ENCODE results near the gene TRPM7.

TRPM7 gene

DNA sequence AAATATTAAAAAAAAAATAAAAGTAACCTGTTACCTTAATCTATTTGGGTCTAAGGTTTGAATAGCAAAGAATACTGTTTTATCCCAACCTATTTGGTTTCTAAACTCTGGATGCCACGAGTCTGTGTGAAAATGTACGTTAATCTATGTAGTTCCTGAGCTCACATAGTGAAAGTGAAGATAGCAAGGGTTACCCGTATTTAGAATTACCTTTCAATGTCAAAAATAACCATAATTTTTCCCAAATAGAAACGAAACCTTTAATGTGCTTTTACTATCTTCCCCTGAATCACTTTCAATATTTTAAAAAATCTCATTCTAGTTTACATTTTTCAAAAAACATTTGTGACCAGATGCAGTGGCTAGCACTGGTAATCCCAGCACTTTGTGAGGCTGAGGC, 134.4 kb downstream of the TRPM7 start:
- Histone ChIP-seq H2AFZ (no peak overlapping the region), H3K36me3 (ENCODE audit: control insufficient read depth, insufficient read depth, low read length) (no peaks in the 10 kb centered on the region)

DNA sequence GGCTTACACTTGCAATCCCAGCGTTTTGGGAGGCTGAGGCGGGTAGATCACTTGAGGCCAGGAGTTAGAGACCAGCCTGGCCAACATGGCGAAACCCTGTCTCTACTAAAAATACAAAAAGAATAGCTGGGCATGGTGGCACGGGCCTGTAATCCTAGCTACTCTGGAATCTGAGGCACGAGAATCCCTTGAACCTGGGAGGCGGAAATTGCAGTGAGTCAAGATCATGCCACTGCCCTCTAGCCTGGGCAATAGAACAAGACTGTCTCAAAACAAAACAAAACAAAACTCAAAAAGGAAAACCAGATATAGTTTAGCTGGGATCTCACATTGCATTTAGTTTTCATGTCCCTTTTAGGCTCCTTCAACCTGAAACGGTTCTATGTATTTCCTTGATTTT, 137.3 kb downstream of the TRPM7 start:
- no peak overlapping the region for H3K4me2 ChIP-seq (ENCODE audit: low read length)
- no peaks in the 10 kb centered on the region for H3K4me1 ChIP-seq
- H3K79me2 ChIP-seq: no peaks in the 10 kb centered on the region
- no peak overlapping the region for H3K4me3 ChIP-seq (ENCODE audit: low read depth, low read length)
- H3K27me3 ChIP-seq (ENCODE audit: control insufficient read depth, insufficient read depth, low read length): no peaks in the 10 kb centered on the region
- H3K36me3 ChIP-seq (ENCODE audit: control insufficient read depth, insufficient read depth, low read length): no peaks in the 10 kb centered on the region
- TF ChIP-seq, protein P1, sequence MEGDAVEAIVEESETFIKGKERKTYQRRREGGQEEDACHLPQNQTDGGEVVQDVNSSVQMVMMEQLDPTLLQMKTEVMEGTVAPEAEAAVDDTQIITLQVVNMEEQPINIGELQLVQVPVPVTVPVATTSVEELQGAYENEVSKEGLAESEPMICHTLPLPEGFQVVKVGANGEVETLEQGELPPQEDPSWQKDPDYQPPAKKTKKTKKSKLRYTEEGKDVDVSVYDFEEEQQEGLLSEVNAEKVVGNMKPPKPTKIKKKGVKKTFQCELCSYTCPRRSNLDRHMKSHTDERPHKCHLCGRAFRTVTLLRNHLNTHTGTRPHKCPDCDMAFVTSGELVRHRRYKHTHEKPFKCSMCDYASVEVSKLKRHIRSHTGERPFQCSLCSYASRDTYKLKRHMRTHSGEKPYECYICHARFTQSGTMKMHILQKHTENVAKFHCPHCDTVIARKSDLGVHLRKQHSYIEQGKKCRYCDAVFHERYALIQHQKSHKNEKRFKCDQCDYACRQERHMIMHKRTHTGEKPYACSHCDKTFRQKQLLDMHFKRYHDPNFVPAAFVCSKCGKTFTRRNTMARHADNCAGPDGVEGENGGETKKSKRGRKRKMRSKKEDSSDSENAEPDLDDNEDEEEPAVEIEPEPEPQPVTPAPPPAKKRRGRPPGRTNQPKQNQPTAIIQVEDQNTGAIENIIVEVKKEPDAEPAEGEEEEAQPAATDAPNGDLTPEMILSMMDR (IDR thresholded peaks at IDR 0.05): no peak
- H3K27ac ChIP-seq: no peak overlapping the region
- no peaks in the 10 kb centered on the region for H3K9me3 ChIP-seq (ENCODE audit: control insufficient read depth, low read length)
- no peak overlapping the region for H3K9ac ChIP-seq
- no peak overlapping the region for H2AFZ ChIP-seq

More for the DNA sequence above, 134.4 kb downstream of the TRPM7 start:
- Histone ChIP-seq H3K9me3 (ENCODE audit: control insufficient read depth, low read length) (no peaks in the 10 kb centered on the region), H3K9ac (no peak overlapping the region), H3K4me1 (no peaks in the 10 kb centered on the region), H3K79me2 (no peaks in the 10 kb centered on the region), H3K27me3 (ENCODE audit: control insufficient read depth, insufficient read depth, low read length) (no peaks in the 10 kb centered on the region), H3K4me2 (ENCODE audit: low read length) (no peak overlapping the region), H3K4me3 (ENCODE audit: low read depth, low read length) (no peak overlapping the region), H3K27ac (no peak overlapping the region)
- TF ChIP-seq, protein P1 (IDR thresholded peaks at IDR 0.05): no peak

DNA sequence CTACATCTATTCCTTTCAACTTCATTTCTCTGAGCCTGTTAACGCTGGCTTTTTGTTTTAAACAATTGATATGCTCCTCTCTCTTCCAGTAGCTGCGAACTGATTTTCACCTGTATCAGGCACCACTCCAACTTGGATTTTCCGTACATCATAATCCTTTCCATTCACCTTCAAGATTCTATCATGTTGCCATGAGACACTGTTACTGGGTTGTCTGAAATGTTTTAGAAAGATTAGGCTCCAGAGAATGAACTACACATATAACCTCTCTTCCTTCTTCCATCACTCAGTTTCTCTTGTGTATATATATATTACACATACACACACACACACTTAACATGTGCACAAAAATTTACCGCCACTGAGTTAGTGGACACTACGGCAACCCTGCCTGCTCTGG, 140.0 kb downstream of the TRPM7 start, which contains the start of gene USP50:
USP50 (minus strand) TSS at position 101 of the 400 bp plus-strand sequence. CDS start 141 bp downstream, outside the sequence.
- Histone ChIP-seq H3K36me3 (ENCODE audit: control insufficient read depth, insufficient read depth, low read length) (no peaks in the 10 kb centered on the region), H3K4me2 (ENCODE audit: low read length) (no peak within 1 kb of the TSS), H3K4me3 (ENCODE audit: low read depth, low read length) (no peak within 1 kb of the TSS), H3K27ac (no peak within 1 kb of the TSS), H3K4me1 (no peaks in the 10 kb centered on the region), H2AFZ (no peak within 1 kb of the TSS), H3K79me2 (no peaks in the 10 kb centered on the region), H3K27me3 (ENCODE audit: control insufficient read depth, insufficient read depth, low read length) (no peaks in the 10 kb centered on the region), H3K9ac (no peak within 1 kb of the TSS), H3K9me3 (ENCODE audit: control insufficient read depth, low read length) (no peaks in the 10 kb centered on the region)
- TF ChIP-seq, protein P1 (IDR thresholded peaks at IDR 0.05): no peak

DNA sequence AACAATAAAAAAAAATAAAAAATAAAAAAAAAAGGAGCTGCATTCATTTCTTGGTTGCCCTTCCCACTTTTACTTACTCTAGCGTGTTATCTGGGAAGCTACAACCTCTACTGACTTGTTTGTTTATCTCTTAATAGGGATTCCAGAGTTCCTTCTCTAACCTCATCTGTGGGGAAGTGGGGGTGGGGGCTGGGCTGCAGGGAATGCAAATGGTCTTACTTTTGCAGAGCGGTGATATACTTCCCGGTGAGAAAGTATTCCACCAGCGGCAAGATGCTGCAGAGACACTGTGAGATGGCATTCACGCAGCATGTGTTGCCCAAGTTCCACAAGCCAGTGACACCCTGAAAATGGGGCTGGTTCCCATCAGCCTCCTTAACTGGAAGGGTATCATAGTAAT, 142.2 kb downstream of the TRPM7 start:
- TF ChIP-seq, protein P1 (IDR thresholded peaks at IDR 0.05): no peak

DNA sequence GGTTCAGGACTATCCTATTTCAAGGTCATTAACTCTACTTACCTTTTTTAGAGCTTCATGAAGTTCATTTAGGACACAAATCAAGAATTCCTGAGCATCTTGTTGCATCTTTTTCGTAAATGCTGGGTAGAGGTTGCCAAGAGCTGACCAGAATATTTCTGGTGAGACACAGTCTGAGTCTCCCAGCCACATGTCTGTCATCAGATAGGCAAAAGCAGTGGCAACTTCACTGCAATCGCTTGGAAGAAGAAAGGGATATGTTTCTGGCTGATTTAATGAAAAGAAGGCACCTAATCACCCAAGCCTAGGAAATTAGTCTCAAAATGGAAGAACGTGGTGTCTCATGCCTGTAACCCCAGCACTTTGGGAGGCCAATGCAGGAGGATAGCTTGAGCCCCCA, 143.0 kb downstream of the TRPM7 start:
- no peak overlapping the region for H3K4me3 ChIP-seq (ENCODE audit: low read depth, low read length)
- no peak overlapping the region for H3K27ac ChIP-seq
- no peaks in the 10 kb centered on the region for H3K27me3 ChIP-seq (ENCODE audit: control insufficient read depth, insufficient read depth, low read length)
- H3K79me2 ChIP-seq: no peaks in the 10 kb centered on the region
- H3K9me3 ChIP-seq (ENCODE audit: control insufficient read depth, low read length): no peaks in the 10 kb centered on the region
- no peak overlapping the region for H3K4me2 ChIP-seq (ENCODE audit: low read length)
- no peak overlapping the region for H2AFZ ChIP-seq
- H3K36me3 ChIP-seq (ENCODE audit: control insufficient read depth, insufficient read depth, low read length): no peaks in the 10 kb centered on the region
- TF ChIP-seq, protein P1 (IDR thresholded peaks at IDR 0.05): no peak
- H3K4me1 ChIP-seq: no peaks in the 10 kb centered on the region
- no peak overlapping the region for H3K9ac ChIP-seq

More for the DNA sequence above, 142.2 kb downstream of the TRPM7 start:
- H2AFZ ChIP-seq: no peak overlapping the region
- H3K4me2 ChIP-seq (ENCODE audit: low read length): no peak overlapping the region
- H3K4me1 ChIP-seq: no peaks in the 10 kb centered on the region
- no peaks in the 10 kb centered on the region for H3K79me2 ChIP-seq
- H3K27ac ChIP-seq: no peak overlapping the region
- no peak overlapping the region for H3K4me3 ChIP-seq (ENCODE audit: low read depth, low read length)
- H3K27me3 ChIP-seq (ENCODE audit: control insufficient read depth, insufficient read depth, low read length): no peaks in the 10 kb centered on the region
- H3K9me3 ChIP-seq (ENCODE audit: control insufficient read depth, low read length): no peaks in the 10 kb centered on the region
- H3K9ac ChIP-seq: no peak overlapping the region
- H3K36me3 ChIP-seq (ENCODE audit: control insufficient read depth, insufficient read depth, low read length): no peaks in the 10 kb centered on the region
